ENCODE data around the gene EIF5. TPM values are rescaled to one million over a fixed set of nuclear protein-coding genes. Genes with fewer than 3 reads are reported as not detected.

EIF5 gene
- total and polyA plus RNA-seq, 3 donors from 2014 or later: 308 to 366 (median 309) TPM

GRCh38 chr14:103332143-103332919 lies 1.7 kb upstream of the EIF5 start:
- no peaks in the 10 kb centered on the region for H3K27me3 ChIP-seq
- no peak overlapping the region for H3K4me3 ChIP-seq
- no peaks in the 10 kb centered on the region for H3K9me3 ChIP-seq
- intact Hi-C loops (cut with DNase I; ENCODE audit: low total_unique reads): no loop called here
- no peaks in the 10 kb centered on the region for H3K36me3 ChIP-seq (ENCODE audit: low read depth, missing control alignments)
- TF ChIP-seq POLR2A (IDR thresholded peaks at IDR 0.05): no peak
- TF ChIP-seq, protein P1, sequence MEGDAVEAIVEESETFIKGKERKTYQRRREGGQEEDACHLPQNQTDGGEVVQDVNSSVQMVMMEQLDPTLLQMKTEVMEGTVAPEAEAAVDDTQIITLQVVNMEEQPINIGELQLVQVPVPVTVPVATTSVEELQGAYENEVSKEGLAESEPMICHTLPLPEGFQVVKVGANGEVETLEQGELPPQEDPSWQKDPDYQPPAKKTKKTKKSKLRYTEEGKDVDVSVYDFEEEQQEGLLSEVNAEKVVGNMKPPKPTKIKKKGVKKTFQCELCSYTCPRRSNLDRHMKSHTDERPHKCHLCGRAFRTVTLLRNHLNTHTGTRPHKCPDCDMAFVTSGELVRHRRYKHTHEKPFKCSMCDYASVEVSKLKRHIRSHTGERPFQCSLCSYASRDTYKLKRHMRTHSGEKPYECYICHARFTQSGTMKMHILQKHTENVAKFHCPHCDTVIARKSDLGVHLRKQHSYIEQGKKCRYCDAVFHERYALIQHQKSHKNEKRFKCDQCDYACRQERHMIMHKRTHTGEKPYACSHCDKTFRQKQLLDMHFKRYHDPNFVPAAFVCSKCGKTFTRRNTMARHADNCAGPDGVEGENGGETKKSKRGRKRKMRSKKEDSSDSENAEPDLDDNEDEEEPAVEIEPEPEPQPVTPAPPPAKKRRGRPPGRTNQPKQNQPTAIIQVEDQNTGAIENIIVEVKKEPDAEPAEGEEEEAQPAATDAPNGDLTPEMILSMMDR (IDR thresholded peaks at IDR 0.05): no peak
- H3K27ac ChIP-seq: peak overlapping the region; percentile 100
- DNase-seq: peak; percentile 54
- WGBS, 2 donors: 46 to 48% methylated on average over 9 of the region's 9 CpGs
- H3K4me1 ChIP-seq: peaks cover 23% of the 10 kb centered on the region

GRCh38 chr14:103334644-103335622 lies 896 bp downstream of the EIF5 start:
- Histone ChIP-seq H3K36me3 (ENCODE audit: low read depth, missing control alignments) (peaks cover 3% of the 10 kb centered on the region), H3K27ac (peak overlapping the region; percentile 100), H3K27me3 (no peaks in the 10 kb centered on the region), H3K4me3 (peak overlapping the region; percentile 99), H3K9me3 (no peaks in the 10 kb centered on the region), H3K4me1 (peaks cover 23% of the 10 kb centered on the region)
- intact Hi-C loops (cut with DNase I; ENCODE audit: low total_unique reads): no loop called here
- peak; percentile 63 for DNase-seq
- WGBS, 2 donors: 0 to 1% methylated on average over 30 to 50 of the region's 97 CpGs
- TF ChIP-seq, protein P1 (IDR thresholded peaks at IDR 0.05): no peak
- TF ChIP-seq POLR2A (IDR thresholded peaks at IDR 0.05): no peak

- Histone ChIP-seq H3K4me3 (no peak overlapping the region), H3K36me3 (ENCODE audit: low read depth, missing control alignments) (peaks cover 3% of the 10 kb centered on the region), H3K4me1 (peaks cover 23% of the 10 kb centered on the region), H3K27ac (peak overlapping the region in 1 of 2 donors; percentile 100), H3K9me3 (no peaks in the 10 kb centered on the region), H3K27me3 (no peaks in the 10 kb centered on the region)
- DNase-seq: no peak
- intact Hi-C loops (cut with DNase I; ENCODE audit: low total_unique reads): no loop called here
- TF ChIP-seq POLR2A (IDR thresholded peaks at IDR 0.05): no peak
- TF ChIP-seq, protein P1 (IDR thresholded peaks at IDR 0.05): no peak
- 82 to 87% methylated on average over 14 of the region's 14 CpGs for WGBS, 2 donors
Observed at GRCh38 chr14:103336191-103336590, 2.2 kb downstream of the EIF5 start.

- no peak for TF ChIP-seq POLR2A (IDR thresholded peaks at IDR 0.05)
- TF ChIP-seq, protein P1 (IDR thresholded peaks at IDR 0.05): no peak
- Histone ChIP-seq H3K9me3 (no peaks in the 10 kb centered on the region), H3K4me3 (no peak overlapping the region), H3K27me3 (no peaks in the 10 kb centered on the region), H3K4me1 (peaks cover 15% of the 10 kb centered on the region), H3K27ac (no peak overlapping the region), H3K36me3 (ENCODE audit: low read depth, missing control alignments) (peaks cover 3% of the 10 kb centered on the region)
- no peak for DNase-seq
- WGBS, 2 donors: 74 to 86% methylated on average over 3 of the region's 3 CpGs
- intact Hi-C loops (cut with DNase I; ENCODE audit: low total_unique reads): no loop called here
Observed at GRCh38 chr14:103337794-103338193, 3.8 kb downstream of the EIF5 start.
